Cardiac fibroblast (primary cell): ENCODE results near the gene FBN1.
A peak's percentile ranks its signal among the peaks of the same experiment; 100 is the strongest.

ENCODE experiments used
- DNase-seq, 2 donors: peaks; one replicate each; pipeline versions ENCODE4 v3.0.0 to v3.0.0-alpha.2; 2010; ENCODE audit warnings: low read depth in 2 of 2
- H3K4me3 ChIP-seq, 2 donors: replicated peaks in 1 of 2; 1 replicate in 1 of 2; 2 replicates in 1 of 2; pipeline ENCODE4 v1.5.1; 2011; ENCODE audit warnings: low read depth in 2 of 2, low read length in 2 of 2, mild to moderate bottlenecking in 2 of 2, moderate library complexity in 1 of 2
- CTCF ChIP-seq: IDR thresholded peaks from one replicate; pipeline ENCODE4 v1.5.1; 2011; ENCODE audit warnings: low read depth, mild to moderate bottlenecking, low read length, inconsistent platforms

Gene FBN1

GRCh38 chr15:48380198-48380597 lies 265.3 kb downstream of the FBN1 start:
- no peak for DNase-seq
- TF ChIP-seq CTCF: no peak

GRCh38 chr15:48375767-48376166 lies 269.7 kb downstream of the FBN1 start:
- no peak for DNase-seq
- no peak for TF ChIP-seq CTCF
- H3K4me3 ChIP-seq: no peak overlapping the region

More at GRCh38 chr15:48380198-48380597, 265.3 kb downstream of the FBN1 start:
- H3K4me3 ChIP-seq: no peak overlapping the region

- DNase-seq: peak; percentile 62
- no peak overlapping the region for H3K4me3 ChIP-seq
- TF ChIP-seq CTCF: no peak
Measured at GRCh38 chr15:48374472-48374871, 271.0 kb downstream of the FBN1 start.

GRCh38 chr15:48373821-48374451 lies 271.6 kb downstream of the FBN1 start:
- peak; percentile 85 to 91 for DNase-seq
- TF ChIP-seq CTCF: no peak
- H3K4me3 ChIP-seq: peak overlapping the region in 1 of 2 donors; percentile 36

GRCh38 chr15:48371961-48372360 lies 273.5 kb downstream of the FBN1 start:
- DNase-seq: peak in 1 of 2 donors; percentile 19
- no peak overlapping the region for H3K4me3 ChIP-seq
- no peak for TF ChIP-seq CTCF

- no peak for TF ChIP-seq CTCF
- DNase-seq: no peak
Measured at GRCh38 chr15:48371550-48371949, 274.0 kb downstream of the FBN1 start.

GRCh38 chr15:48370460-48370859 lies 275.0 kb downstream of the FBN1 start:
- TF ChIP-seq CTCF: no peak
- peak; percentile 64 to 77 for DNase-seq
- no peak overlapping the region for H3K4me3 ChIP-seq

More at GRCh38 chr15:48371550-48371949, 274.0 kb downstream of the FBN1 start:
- no peak overlapping the region for H3K4me3 ChIP-seq
